ENCODE data around the gene NEU4.
A peak's percentile ranks its signal among the peaks of the same experiment; 100 is the strongest.

NEU4 gene

GRCh38 chr2:241865957-241866789 lies 57.2 kb downstream of the NEU4 start:
- peak; percentile 33 for DNase-seq (ENCODE audit: low spot score)

Data from NAMALWA (cell line).